IPS-NIHi7 (cell line): ENCODE data around the gene PRSS1.
"Not testable (repeated sequence)": the region's sequence is repeated elsewhere in the genome, so short reads cannot be mapped to it uniquely, and the experiment has no call there.

Experiments
- DNase-seq: peaks from one replicate; pipeline ENCODE4 v3.0.0; 2012; ENCODE audit warnings: mixed read lengths; ENCODE audit errors: extremely low spot score

PRSS1 gene

GRCh38 chr7:142749218-142749993, at the start of gene PRSS1:
Gene PRSS1 (plus strand): TSS chr7:142749472. CDS start chr7:142749485, 13 bp downstream.
- DNase-seq = peak; percentile 18

- not testable (repeated sequence) for DNase-seq
These were observed 48.3 kb upstream of the PRSS1 start for GRCh38 chr7:142700935-142701334.

GRCh38 chr7:142703655-142704305, 45.5 kb upstream of the PRSS1 start:
- no peak for DNase-seq

- not testable (repeated sequence) for DNase-seq
These were observed 40.5 kb upstream of the PRSS1 start for GRCh38 chr7:142708726-142709125.

- no peak for DNase-seq
These were observed 39.4 kb upstream of the PRSS1 start for GRCh38 chr7:142709921-142710320.

- DNase-seq = no peak
These were observed 38.1 kb upstream of the PRSS1 start for GRCh38 chr7:142711196-142711595.

GRCh38 chr7:142711746-142712616, 37.3 kb upstream of the PRSS1 start:
- DNase-seq = peak; percentile 28

- DNase-seq = no peak
These were observed 36.7 kb upstream of the PRSS1 start for GRCh38 chr7:142712617-142712957.

- no peak for DNase-seq
These were observed 34.9 kb upstream of the PRSS1 start for GRCh38 chr7:142714375-142714774.

GRCh38 chr7:142716596-142716995, 32.7 kb upstream of the PRSS1 start:
- DNase-seq = no peak

- no peak for DNase-seq
These were observed 31.8 kb upstream of the PRSS1 start for GRCh38 chr7:142717453-142717852.

- DNase-seq = no peak
These were observed 31.0 kb upstream of the PRSS1 start for GRCh38 chr7:142718313-142718712.

GRCh38 chr7:142720172-142720773, 29.0 kb upstream of the PRSS1 start:
- no peak for DNase-seq

- no peak for DNase-seq
These were observed 28.3 kb upstream of the PRSS1 start for GRCh38 chr7:142720986-142721385.

GRCh38 chr7:142722248-142722794, 27.0 kb upstream of the PRSS1 start:
- DNase-seq = no peak

GRCh38 chr7:142733271-142733670, 16.0 kb upstream of the PRSS1 start:
- no peak for DNase-seq

GRCh38 chr7:142739923-142740492, 9.3 kb upstream of the PRSS1 start:
- no peak for DNase-seq

GRCh38 chr7:142740786-142741185, 8.5 kb upstream of the PRSS1 start:
- no peak for DNase-seq

- not testable (repeated sequence) for DNase-seq
These were observed 7.3 kb upstream of the PRSS1 start for GRCh38 chr7:142741932-142742331.

- no peak for DNase-seq
These were observed 4.1 kb upstream of the PRSS1 start for GRCh38 chr7:142745091-142745635.

- DNase-seq = no peak
These were observed 3.5 kb upstream of the PRSS1 start for GRCh38 chr7:142745745-142746144.
